Body of pancreas (tissue), 4 donors: ENCODE results near the gene PRKD1. TPM values are rescaled to one million over a fixed set of nuclear protein-coding genes. Genes with fewer than 3 reads are reported as not detected.
"Not testable (repeated sequence)": the region's sequence is repeated elsewhere in the genome, so short reads cannot be mapped to it uniquely, and the experiment has no call there.

Experiments used
- ATAC-seq: fragments of 150-250 bp; one replicate; pipeline ENCODE4 v1.9.1; 2016
- DNase-seq, 4 donors: peaks; one replicate each; pipeline ENCODE4 v3.0.0-alpha.2; 2019
- H3K27ac ChIP-seq, 4 donors: fragments of 200-600 bp; sonication (generic); 1 replicate in 3 of 4; 2 replicates in 1 of 4; pipeline versions ENCODE4 v1.5.1 to v1.6.1; 2016 to 2019; ENCODE audit warnings: mild to moderate bottlenecking in 1 of 4, mixed read lengths in 1 of 4, moderate library complexity in 1 of 4
- H3K27me3 ChIP-seq, 2 donors: fragments of 200-600 bp; sonication (generic); one replicate each; pipeline ENCODE4 v1.6.0; 2016; ENCODE audit warnings: mild to moderate bottlenecking in 1 of 2
- H3K36me3 ChIP-seq, 2 donors: fragments of 200-600 bp; sonication (generic); replicated peaks in 1 of 2; 2 replicates each; pipeline ENCODE4 v1.5.1; 2016; ENCODE audit warnings: low read depth in 2 of 2; ENCODE audit not compliant: insufficient read depth in 1 of 2
- H3K4me1 ChIP-seq: fragments of 200-600 bp; sonication (generic); one replicate; pipeline ENCODE4 v1.6.0; 2016
- H3K4me3 ChIP-seq, 2 donors: fragments of 200-600 bp; sonication (generic); 1 replicate in 1 of 2; 2 replicates in 1 of 2; pipeline ENCODE4 v1.5.1; 2016 to 2019
- H3K9me3 ChIP-seq, 3 donors: fragments of 200-600 bp; sonication (generic); 1 replicate in 2 of 3; 2 replicates in 1 of 3; pipeline ENCODE4 v1.5.1; 2016
- POLR2A ChIP-seq, 3 donors: fragments of 450-650 bp; IDR thresholded peaks; one replicate each; pipeline ENCODE4 v1.6.1; 2016; ENCODE audit warnings: antibody characterized with exemption in 3 of 3, mild to moderate bottlenecking in 2 of 3
- WGBS, 2 donors: methylation state at CpG; one replicate each; pipeline ENCODE4 v1.1.5; 2017; 5-methylcytosine and 5-hydroxymethylcytosine counted together
- intact Hi-C: fragments of 100-400 bp; cut with DNase I; formaldehyde crosslinking; loops from one replicate; pipeline ENCODE4 v1.15.1; 2023
- total RNA-seq, 2 donors: library from RNA; depleted of rRNA; stranded (reverse); fragments of >200 nt; gene quantifications; one replicate each; pipeline ENCODE4 v1.1.0, GENCODE V29; 2016
- TF ChIP-seq, protein P1 (sequence below), 7 experiments: fragments of 450-650 bp in 4 of 7; fragments of 200-600 bp in 3 of 7; sonication (generic) in 3 of 7; IDR thresholded peaks; one replicate each; pipeline ENCODE4 v1.5.1; 2016 to 2019; ENCODE audit warnings: antibody characterized with exemption in 7 of 7

Gene PRKD1
- total RNA-seq, 2 donors from 2014 or later: 5.3 to 14.8 TPM

DNA sequence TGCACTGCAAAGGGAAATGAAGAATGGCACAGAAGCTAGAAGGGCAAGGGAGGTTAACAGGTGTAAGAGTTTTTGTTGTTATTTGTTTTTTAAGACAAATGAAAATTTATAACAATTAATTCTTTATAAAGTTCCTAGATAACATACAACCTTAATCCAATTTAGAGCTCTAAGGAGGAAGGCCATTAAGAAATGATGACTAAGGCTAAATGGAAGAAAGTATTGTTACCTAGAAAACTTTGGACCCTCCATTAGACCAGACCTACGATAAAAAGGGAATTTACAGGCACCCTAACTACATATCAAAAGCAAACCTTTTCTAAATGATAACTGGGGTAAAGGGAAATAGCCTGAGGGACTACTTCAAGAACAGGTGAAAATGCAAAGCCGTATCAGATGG, 130.8 kb downstream of the PRKD1 start:
- no peak for TF ChIP-seq POLR2A (IDR thresholded peaks at IDR 0.05)
- TF ChIP-seq, protein P1, sequence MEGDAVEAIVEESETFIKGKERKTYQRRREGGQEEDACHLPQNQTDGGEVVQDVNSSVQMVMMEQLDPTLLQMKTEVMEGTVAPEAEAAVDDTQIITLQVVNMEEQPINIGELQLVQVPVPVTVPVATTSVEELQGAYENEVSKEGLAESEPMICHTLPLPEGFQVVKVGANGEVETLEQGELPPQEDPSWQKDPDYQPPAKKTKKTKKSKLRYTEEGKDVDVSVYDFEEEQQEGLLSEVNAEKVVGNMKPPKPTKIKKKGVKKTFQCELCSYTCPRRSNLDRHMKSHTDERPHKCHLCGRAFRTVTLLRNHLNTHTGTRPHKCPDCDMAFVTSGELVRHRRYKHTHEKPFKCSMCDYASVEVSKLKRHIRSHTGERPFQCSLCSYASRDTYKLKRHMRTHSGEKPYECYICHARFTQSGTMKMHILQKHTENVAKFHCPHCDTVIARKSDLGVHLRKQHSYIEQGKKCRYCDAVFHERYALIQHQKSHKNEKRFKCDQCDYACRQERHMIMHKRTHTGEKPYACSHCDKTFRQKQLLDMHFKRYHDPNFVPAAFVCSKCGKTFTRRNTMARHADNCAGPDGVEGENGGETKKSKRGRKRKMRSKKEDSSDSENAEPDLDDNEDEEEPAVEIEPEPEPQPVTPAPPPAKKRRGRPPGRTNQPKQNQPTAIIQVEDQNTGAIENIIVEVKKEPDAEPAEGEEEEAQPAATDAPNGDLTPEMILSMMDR (IDR thresholded peaks at IDR 0.05): no peak
- ATAC-seq: no peak
- no peak overlapping the region for H3K4me3 ChIP-seq
- H3K4me1 ChIP-seq: no peaks in the 10 kb centered on the region
- WGBS, 2 donors: 75 to 85% methylated on average over 2 of the region's 2 CpGs
- H3K9me3 ChIP-seq: no peaks in the 10 kb centered on the region
- H3K27me3 ChIP-seq: no peaks in the 10 kb centered on the region
- no peak for DNase-seq
- H3K27ac ChIP-seq: no peak overlapping the region
- H3K36me3 ChIP-seq: no peaks in the 10 kb centered on the region
- intact Hi-C loops: no loop called here

DNA sequence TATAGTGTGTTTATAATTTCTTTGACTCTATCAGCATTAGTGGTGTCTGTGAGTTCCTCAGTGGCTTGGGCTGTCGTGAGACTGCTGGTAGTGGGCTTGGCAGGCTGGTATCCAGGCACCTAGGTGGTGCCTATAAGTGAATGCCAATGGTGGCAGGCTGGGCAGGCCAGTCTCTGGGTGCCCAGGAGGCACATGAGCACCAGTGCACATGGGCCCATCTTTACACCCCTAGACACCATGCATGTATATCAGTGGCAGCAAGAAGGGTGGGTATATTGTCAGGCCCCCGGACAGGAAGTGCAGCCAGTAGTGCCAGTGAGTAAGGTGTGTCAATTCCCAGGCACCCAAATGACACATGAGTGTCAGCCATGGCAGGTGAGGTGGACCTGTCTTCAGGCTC, 138.2 kb downstream of the PRKD1 start:
- WGBS, 2 donors: 88 to 100% methylated on average over 2 of the region's 2 CpGs
- ATAC-seq: no peak
- DNase-seq: no peak
- Histone ChIP-seq H3K4me1 (no peaks in the 10 kb centered on the region), H3K4me3 (no peak overlapping the region), H3K9me3 (no peaks in the 10 kb centered on the region), H3K27me3 (no peaks in the 10 kb centered on the region), H3K36me3 (no peaks in the 10 kb centered on the region), H3K27ac (no peak overlapping the region)
- intact Hi-C loops: no loop called here
- no peak for TF ChIP-seq POLR2A (IDR thresholded peaks at IDR 0.05)
- TF ChIP-seq, protein P1 (IDR thresholded peaks at IDR 0.05): no peak

DNA sequence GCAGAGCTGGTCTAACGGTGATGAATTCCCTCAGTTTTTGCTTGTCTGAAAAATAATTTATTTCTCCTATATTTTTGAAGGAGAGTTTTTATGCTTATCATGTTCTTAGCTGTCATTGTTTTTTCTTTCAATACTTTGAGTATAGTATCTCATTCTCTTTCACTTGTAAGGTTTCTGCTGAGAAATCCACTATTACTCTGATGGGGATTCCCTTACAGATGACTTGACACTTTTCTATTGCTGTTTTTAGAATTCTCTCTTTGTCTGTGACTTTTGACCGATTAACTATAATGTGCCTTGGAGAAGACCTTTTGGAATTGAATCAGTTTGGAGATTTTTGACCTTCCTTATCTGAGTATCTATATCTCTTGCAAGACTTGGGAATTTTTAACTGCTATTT, 139.6 kb downstream of the PRKD1 start:
- no peak overlapping the region for H3K4me3 ChIP-seq
- H3K9me3 ChIP-seq: no peaks in the 10 kb centered on the region
- ATAC-seq: no peak
- no peak overlapping the region for H3K27ac ChIP-seq
- H3K27me3 ChIP-seq: no peaks in the 10 kb centered on the region
- TF ChIP-seq POLR2A (IDR thresholded peaks at IDR 0.05): no peak
- TF ChIP-seq, protein P1 (IDR thresholded peaks at IDR 0.05): no peak
- no peaks in the 10 kb centered on the region for H3K4me1 ChIP-seq
- WGBS, 2 donors: 76 to 94% methylated on average over 2 of the region's 2 CpGs
- intact Hi-C loops: no loop called here
- DNase-seq: no peak
- no peaks in the 10 kb centered on the region for H3K36me3 ChIP-seq

DNA sequence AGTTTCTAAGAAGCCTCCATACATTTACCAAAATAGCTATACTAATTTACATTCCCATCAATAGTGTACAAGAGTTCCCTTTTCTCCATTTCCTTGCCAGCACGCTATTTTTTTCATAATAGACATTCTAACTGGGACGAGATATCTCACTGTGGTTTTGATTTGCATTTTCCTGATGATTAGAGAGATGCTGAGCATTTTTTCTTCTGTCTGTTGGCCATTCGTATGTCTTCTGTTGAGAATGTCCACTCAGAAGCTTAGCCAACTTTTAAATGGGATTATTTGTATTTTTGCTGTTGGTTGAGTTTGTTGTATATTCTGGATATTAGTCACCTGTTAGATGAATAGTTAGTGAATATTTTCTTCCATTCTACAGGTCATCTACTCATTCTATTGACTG, 144.1 kb downstream of the PRKD1 start:
- no peaks in the 10 kb centered on the region for H3K9me3 ChIP-seq
- no peak overlapping the region for H3K27ac ChIP-seq
- TF ChIP-seq, protein P1 (IDR thresholded peaks at IDR 0.05): no peak
- TF ChIP-seq POLR2A (IDR thresholded peaks at IDR 0.05): no peak
- ATAC-seq (no peak), DNase-seq (no peak)
- H3K27me3 ChIP-seq: no peaks in the 10 kb centered on the region
- intact Hi-C loops: no loop called here
- no peaks in the 10 kb centered on the region for H3K36me3 ChIP-seq
- 83 to 92% methylated on average over 3 of the region's 3 CpGs for WGBS, 2 donors
- no peak overlapping the region for H3K4me3 ChIP-seq
- H3K4me1 ChIP-seq: no peaks in the 10 kb centered on the region

DNA sequence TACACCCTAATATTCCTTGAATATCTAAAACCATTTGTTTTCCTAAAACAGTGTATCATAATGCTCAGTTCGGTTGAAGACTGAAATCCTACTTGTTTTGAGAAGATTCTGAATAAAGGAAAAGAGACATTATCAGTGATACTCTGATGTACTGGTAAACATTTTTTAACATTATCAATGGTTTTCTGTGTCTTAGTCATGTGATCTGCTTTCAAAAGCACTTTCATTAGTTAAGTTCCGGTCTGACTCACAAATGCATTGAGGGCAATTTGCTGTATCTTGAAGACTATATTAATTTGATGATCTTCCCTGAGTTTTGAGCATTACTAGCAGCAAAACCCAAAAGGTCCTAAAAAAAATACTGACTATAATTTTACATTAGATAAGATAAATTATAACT, 145.6 kb downstream of the PRKD1 start:
- Histone ChIP-seq H3K4me3 (no peak overlapping the region), H3K4me1 (no peaks in the 10 kb centered on the region), H3K9me3 (no peaks in the 10 kb centered on the region), H3K36me3 (no peaks in the 10 kb centered on the region), H3K27me3 (no peaks in the 10 kb centered on the region), H3K27ac (no peak overlapping the region)
- TF ChIP-seq, protein P1 (IDR thresholded peaks at IDR 0.05): no peak
- TF ChIP-seq POLR2A (IDR thresholded peaks at IDR 0.05): no peak
- 89 to 91% methylated on average over 2 of the region's 2 CpGs for WGBS, 2 donors
- intact Hi-C loops: no loop called here
- no peak for ATAC-seq
- no peak for DNase-seq

DNA sequence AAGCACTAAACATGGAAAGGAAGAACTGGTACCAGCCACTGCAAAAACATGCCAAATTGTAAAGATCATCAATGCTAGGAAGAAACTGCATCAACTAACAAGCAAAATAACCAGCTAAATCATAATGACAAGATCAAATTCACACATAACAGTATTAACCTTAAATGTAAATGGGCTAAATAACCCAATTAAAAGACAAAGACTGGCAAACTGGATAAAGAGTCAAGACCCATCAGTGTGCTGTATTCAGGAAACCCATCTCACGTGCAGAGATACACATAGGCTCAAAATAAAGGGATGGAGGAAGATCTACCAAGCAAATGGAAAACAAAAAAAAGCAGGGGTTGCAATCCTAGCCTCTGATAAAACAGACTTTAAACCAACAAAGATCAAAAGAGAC, 150.5 kb downstream of the PRKD1 start:
- DNase-seq, ATAC-seq, H3K27ac ChIP-seq, H3K4me3 ChIP-seq, intact Hi-C loops, H3K27me3 ChIP-seq, H3K36me3 ChIP-seq, H3K9me3 ChIP-seq, H3K4me1 ChIP-seq: not testable (repeated sequence)
- 80 to 93% methylated on average over 1 of the region's 1 CpG for WGBS, 2 donors
